HCT116 (cell line): Measurements from ENCODE around the gene PHF1. TPM values are rescaled to one million over a fixed set of nuclear protein-coding genes. Genes with fewer than 3 reads are reported as not detected.

ENCODE experiments used
- ATAC-seq: fragments of 200-7000 bp; cut with Tn5 transposase; 2 replicates; pipeline ENCODE4 v1.9.1; 2020; ENCODE audit warnings: mild to moderate bottlenecking, moderate library complexity
- BruUV-seq: library from RNA; stranded (reverse); fragments of 400-500 nt; replicated peaks from 2 replicates; lab custom pipeline; 2021; lab: Mats Ljungman, UMichigan
- CTCF ChIA-PET: fragments of 300-600 bp; sonication (Branson Sonifier 250); formaldehyde crosslinking; loops from one replicate; lab custom pipeline; 2021; ENCODE audit warnings: antibody characterized with exemption; lab: Charles Lee
- POLR2A ChIA-PET: fragments of 300-600, 350-600 bp; sonication (Branson Sonifier 250); formaldehyde crosslinking; loops from one replicate; lab custom pipeline; 2021; ENCODE audit warnings: antibody characterized with exemption; lab: Charles Lee
- RAD21 ChIA-PET, 2 experiments: fragments of 300-600 bp; sonication (Branson Sonifier 250); formaldehyde crosslinking; loops; one replicate each; lab custom pipeline; 2023; ENCODE audit warnings: low total read pairs in 2 of 2; ENCODE audit not compliant: uncharacterized antibody in 2 of 2, unreplicated experiment in 2 of 2, low non-redundant PET in 1 of 2; lab: Charles Lee
- DNase-seq: peaks from one replicate; pipeline ENCODE4 v3.0.0-alpha.2; 2010; ENCODE audit warnings: low read depth, low spot score
- H2AFZ ChIP-seq: fragments of 200-600 bp; shearing (Covaris generic), sonication (generic); 2 replicates; pipeline ENCODE4 v1.6.1; 2017; ENCODE audit warnings: low read depth, mixed run types, mixed read lengths, antibody characterized with exemption, low read length; ENCODE audit not compliant: poor library complexity, severe bottlenecking
- H3K27ac ChIP-seq: 2 replicates; pipeline ENCODE4 v1.5.1; 2012; ENCODE audit warnings: low read depth, low read length
- H3K27me3 ChIP-seq: fragments of 200-600 bp; sonication (generic); 2 replicates; pipeline ENCODE4 v1.6.1; 2016; ENCODE audit warnings: mixed run types, low read length, mixed read lengths; ENCODE audit not compliant: insufficient read depth
- H3K36me3 ChIP-seq, 2 experiments: fragments of 200-500 bp in 1 of 2; fragments of 200-600 bp in 1 of 2; sonication (Bioruptor generic) in 1 of 2; sonication (generic) in 1 of 2; 2 replicates each; pipeline versions ENCODE4 v1.5.1 to v1.6.1; 2014 to 2016; ENCODE audit warnings: low read length in 2 of 2, inconsistent platforms in 1 of 2, mixed read lengths in 1 of 2, mixed run types in 1 of 2; ENCODE audit not compliant: insufficient read depth in 2 of 2, control insufficient read depth in 1 of 2
- H3K4me1 ChIP-seq, 2 experiments: fragments of 200-600 bp in 1 of 2; sonication (generic) in 1 of 2; 2 replicates each; pipeline versions ENCODE4 v1.5.1 to v1.6.1; 2012 to 2017; ENCODE audit warnings: low read length in 2 of 2, inconsistent platforms in 1 of 2, mild to moderate bottlenecking in 1 of 2, mixed read lengths in 1 of 2, mixed run types in 1 of 2, moderate library complexity in 1 of 2; ENCODE audit not compliant: insufficient read depth in 2 of 2, control insufficient read depth in 1 of 2
- H3K4me2 ChIP-seq: fragments of 200-600 bp; sonication (generic); 2 replicates; pipeline ENCODE4 v1.6.1; 2017; ENCODE audit warnings: mixed run types, low read length, mixed read lengths
- H3K4me3 ChIP-seq, 2 experiments: fragments of 200-600 bp in 1 of 2; sonication (generic) in 1 of 2; replicated peaks in 1 of 2; 2 replicates each; pipeline ENCODE4 v1.5.1; 2011 to 2016; ENCODE audit warnings: low read length in 2 of 2, control low read depth in 1 of 2, low read depth in 1 of 2, mild to moderate bottlenecking in 1 of 2, mixed read lengths in 1 of 2, mixed run types in 1 of 2
- H3K79me2 ChIP-seq: fragments of 200-600 bp; sonication (generic); 2 replicates; pipeline ENCODE4 v1.6.1; 2017; ENCODE audit warnings: mild to moderate bottlenecking, mixed run types, low read length, moderate library complexity, mixed read lengths; ENCODE audit not compliant: insufficient read depth
- H3K9ac ChIP-seq: fragments of 200-600 bp; sonication (generic); 2 replicates; pipeline ENCODE4 v1.6.1; 2016; ENCODE audit warnings: low read length, mixed read lengths
- H3K9me2 ChIP-seq: fragments of 200-600 bp; sonication (generic), shearing (Covaris generic); 2 replicates; pipeline ENCODE4 v1.6.1; 2017; ENCODE audit warnings: mixed run types, mild to moderate bottlenecking, moderate library complexity; ENCODE audit not compliant: insufficient read depth
- H3K9me3 ChIP-seq, 2 experiments: fragments of 200-500 bp in 1 of 2; fragments of 200-600 bp in 1 of 2; sonication (Bioruptor generic) in 1 of 2; sonication (generic) in 1 of 2; 2 replicates each; pipeline ENCODE4 v1.6.1; 2014 to 2017; ENCODE audit warnings: low read length in 2 of 2, mixed read lengths in 2 of 2, inconsistent platforms in 1 of 2, low read depth in 1 of 2, mild to moderate bottlenecking in 1 of 2, mixed run types in 1 of 2, moderate library complexity in 1 of 2; ENCODE audit not compliant: control insufficient read depth in 1 of 2, insufficient read depth in 1 of 2
- H4K20me1 ChIP-seq: fragments of 200-600 bp; sonication (generic), shearing (Covaris generic); 2 replicates; pipeline ENCODE4 v1.6.1; 2017; ENCODE audit warnings: mixed run types, mild to moderate bottlenecking, moderate library complexity; ENCODE audit not compliant: insufficient read depth
- CEBPB ChIP-seq: IDR thresholded peaks from 2 replicates; pipeline ENCODE4 v1.6.1; 2012; ENCODE audit warnings: low read depth
- CTCF ChIP-seq, 3 experiments: fragments of 200-600 bp in 1 of 3; sonication (generic) in 1 of 3; IDR thresholded peaks in 2 of 3; conservative IDR thresholded peaks in 1 of 3; 2 replicates each; pipeline ENCODE4 v1.5.1; 2012 to 2017; ENCODE audit warnings: low read depth in 2 of 3, low read length in 2 of 3, antibody characterized with exemption in 1 of 3, borderline replicate concordance in 1 of 3, control low read depth in 1 of 3, mild to moderate bottlenecking in 1 of 3, mixed read lengths in 1 of 3, mixed run types in 1 of 3, moderate library complexity in 1 of 3; ENCODE audit not compliant: insufficient read depth in 1 of 3
- ELF1 ChIP-seq: IDR thresholded peaks from 2 replicates; pipeline ENCODE4 v1.6.1; 2012; ENCODE audit warnings: low read depth, borderline replicate concordance
- EZH2 ChIP-seq: fragments of 200-600 bp; sonication (generic); IDR thresholded peaks from 2 replicates; pipeline ENCODE4 v1.6.1; 2017; ENCODE audit warnings: antibody characterized with exemption, mixed run types
- EZH2phosphoT487 ChIP-seq: fragments of 200-600 bp; IDR thresholded peaks from 2 replicates; pipeline ENCODE4 v1.6.1; 2018; ENCODE audit warnings: antibody characterized with exemption, borderline replicate concordance
- FOSL1 ChIP-seq: IDR thresholded peaks from 2 replicates; pipeline ENCODE4 v1.6.1; 2012; ENCODE audit warnings: low read depth
- REST ChIP-seq: IDR thresholded peaks from 2 replicates; pipeline ENCODE4 v1.6.1; 2012; ENCODE audit warnings: low read depth
- SP1 ChIP-seq: IDR thresholded peaks from 2 replicates; pipeline ENCODE4 v1.6.1; 2012; ENCODE audit warnings: low read depth
- YY1 ChIP-seq: IDR thresholded peaks from 2 replicates; pipeline ENCODE4 v1.6.1; 2011; ENCODE audit warnings: low read length, low read depth, moderate library complexity, mild to moderate bottlenecking; ENCODE audit not compliant: insufficient replicate concordance; ENCODE audit errors: extremely low read depth
- intact Hi-C: fragments of 100-400 bp; cut with micrococcal nuclease; formaldehyde crosslinking; loops from 2 replicates; pipeline ENCODE4 v1.10.0; 2022
- total RNA-seq: library from RNA; stranded (reverse); gene quantifications from one replicate; pipeline ENCODE4 v1.2.1, GENCODE V29; 2021; ENCODE audit not compliant: unreplicated experiment

Gene PHF1
- total RNA-seq, 1 experiment from 2014 or later, result 40.2 TPM

GRCh38 chr6:33413241-33414120 lies 2.7 kb downstream of the PHF1 start:
- Histone ChIP-seq H3K9ac (no peak overlapping the region), H4K20me1 (no peaks in the 10 kb centered on the region), H3K4me3 (no peak overlapping the region), H2AFZ (no peak overlapping the region), H3K79me2 (peaks cover 38% of the 10 kb centered on the region)
- POLR2A ChIA-PET, result no interaction called here
- TF ChIP-seq SP1 (no peak), CTCF (IDR thresholded peaks at IDR 0.05 in 2 of 3, conservative IDR thresholded peaks at IDR 0.05 in 1 of 3; ENCODE audit: borderline replicate concordance in 1 of 3, insufficient read depth in 1 of 3, low read depth in 2 of 3, low read length in 2 of 3) (no peak), EZH2phosphoT487 (no peak), ELF1 (no peak), REST (no peak), EZH2 (no peak), YY1 (no peak), FOSL1 (no peak), CEBPB (no peak)
- TF ChIP-seq, all 23 proteins: peak for 0
- DNase-seq (no peak), ATAC-seq (no peak)
- no peaks in the 10 kb centered on the region for H3K9me2 ChIP-seq
- intact Hi-C loops, result loop anchor here (5.0 to 10.0 kb wide), 2 partner anchors 116 to 209 kb away; partner anchors contain the start of genes HSD17B8, RGL2, RING1 and RXRB
- ChIA-PET CTCF (no interaction called here), RAD21 (no interaction called here)
- H3K9me3 ChIP-seq, result no peaks in the 10 kb centered on the region
- peaks cover 11 to 40% of the 10 kb centered on the region in 2 experiments for H3K4me1 ChIP-seq
- H3K36me3 ChIP-seq, result peaks cover 7 to 28% of the 10 kb centered on the region in 2 experiments; a peak in 3 of 4 replicates
- H3K27me3 ChIP-seq, result no peaks in the 10 kb centered on the region
- no peak overlapping the region for H3K27ac ChIP-seq
- BruUV-seq, result no TSS peak
- no peak overlapping the region for H3K4me2 ChIP-seq
